NCI-H2227 treated with DMSO at 0.1 percent for 48 hours (cell line): ENCODE results near the gene NUP133.
A peak's percentile ranks its signal among the peaks of the same experiment; 100 is the strongest.
"Not testable (repeated sequence)": the region's sequence is repeated elsewhere in the genome, so short reads cannot be mapped to it uniquely, and the experiment has no call there.

ENCODE experiments used
- DNase-seq: peaks from one replicate; lab custom pipeline; 2025; lab: John Stamatoyannopoulos, UW

The NUP133 gene

GRCh38 chr1:229507951-229508822 lies at the start of gene NUP133:
TSS of gene NUP133 (minus strand) at chr1:229508341. CDS start at chr1:229508249, 92 bp downstream.
- DNase-seq: peak; percentile 99

GRCh38 chr1:229557200-229557850 lies 49.2 kb upstream of the NUP133 start:
- DNase-seq: no peak

GRCh38 chr1:229554886-229555621 lies 46.9 kb upstream of the NUP133 start:
- DNase-seq: no peak

GRCh38 chr1:229553621-229554130 lies 45.5 kb upstream of the NUP133 start:
- DNase-seq: no peak

GRCh38 chr1:229552732-229553131 lies 44.6 kb upstream of the NUP133 start:
- DNase-seq: no peak

- DNase-seq: no peak
Observed at GRCh38 chr1:229550812-229551567, 42.8 kb upstream of the NUP133 start.

- DNase-seq: no peak
Observed at GRCh38 chr1:229547542-229547941, 39.4 kb upstream of the NUP133 start.

GRCh38 chr1:229544587-229544986 lies 36.4 kb upstream of the NUP133 start:
- DNase-seq: no peak

GRCh38 chr1:229539863-229540506 lies 31.8 kb upstream of the NUP133 start:
- DNase-seq: no peak

- no peak for DNase-seq
Observed at GRCh38 chr1:229538945-229539344, 30.8 kb upstream of the NUP133 start.

- no peak for DNase-seq
Observed at GRCh38 chr1:229537894-229538293, 29.8 kb upstream of the NUP133 start.

- no peak for DNase-seq
Observed at GRCh38 chr1:229536982-229537381, 28.8 kb upstream of the NUP133 start.

GRCh38 chr1:229535230-229535629 lies 27.1 kb upstream of the NUP133 start:
- DNase-seq: no peak

- no peak for DNase-seq
Observed at GRCh38 chr1:229531326-229531725, 23.2 kb upstream of the NUP133 start.

GRCh38 chr1:229529639-229530038 lies 21.5 kb upstream of the NUP133 start:
- no peak for DNase-seq

GRCh38 chr1:229526695-229527094 lies 18.6 kb upstream of the NUP133 start:
- DNase-seq: no peak

- DNase-seq: no peak
Observed at GRCh38 chr1:229523052-229523451, 14.9 kb upstream of the NUP133 start.

GRCh38 chr1:229514578-229515275 lies 6.6 kb upstream of the NUP133 start:
- DNase-seq: peak; percentile 77

GRCh38 chr1:229511625-229512024 lies 3.5 kb upstream of the NUP133 start:
- not testable (repeated sequence) for DNase-seq

- DNase-seq: not testable (repeated sequence)
Observed at GRCh38 chr1:229511201-229511600, 3.1 kb upstream of the NUP133 start.
